ENCODE data around the gene BICRA. TPM values are rescaled to one million over a fixed set of nuclear protein-coding genes. Genes with fewer than 3 reads are reported as not detected.

Gene BICRA
- total RNA-seq, 1 donor from 2014 or later, result 7.8 TPM

DNA sequence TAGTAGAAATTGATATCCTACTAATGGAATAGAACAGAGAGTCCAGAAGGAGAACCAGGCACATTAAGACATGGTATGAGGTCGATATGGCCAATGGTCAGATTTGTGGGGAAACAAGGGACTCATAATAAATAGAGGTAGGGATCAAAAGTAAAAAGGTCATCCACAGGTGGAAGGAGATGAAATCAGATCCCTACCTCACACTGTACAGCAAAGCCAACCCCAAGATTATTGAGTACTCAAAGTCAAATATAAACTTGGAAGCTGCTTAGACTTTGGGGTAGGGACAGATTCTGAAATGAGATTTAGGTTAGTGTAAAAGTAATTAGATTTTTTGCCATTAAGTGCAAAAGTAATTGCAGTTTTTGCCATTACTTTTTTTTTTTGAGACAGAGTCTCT is 40.7 kb downstream of the BICRA start:
- no peak overlapping the region for H3K27ac ChIP-seq (replicated peaks)
- peaks cover 38% of the 10 kb centered on the region for H3K4me1 ChIP-seq
- H3K9me3 ChIP-seq (replicated peaks), result peaks cover 7% of the 10 kb centered on the region
- TF ChIP-seq, protein P1, sequence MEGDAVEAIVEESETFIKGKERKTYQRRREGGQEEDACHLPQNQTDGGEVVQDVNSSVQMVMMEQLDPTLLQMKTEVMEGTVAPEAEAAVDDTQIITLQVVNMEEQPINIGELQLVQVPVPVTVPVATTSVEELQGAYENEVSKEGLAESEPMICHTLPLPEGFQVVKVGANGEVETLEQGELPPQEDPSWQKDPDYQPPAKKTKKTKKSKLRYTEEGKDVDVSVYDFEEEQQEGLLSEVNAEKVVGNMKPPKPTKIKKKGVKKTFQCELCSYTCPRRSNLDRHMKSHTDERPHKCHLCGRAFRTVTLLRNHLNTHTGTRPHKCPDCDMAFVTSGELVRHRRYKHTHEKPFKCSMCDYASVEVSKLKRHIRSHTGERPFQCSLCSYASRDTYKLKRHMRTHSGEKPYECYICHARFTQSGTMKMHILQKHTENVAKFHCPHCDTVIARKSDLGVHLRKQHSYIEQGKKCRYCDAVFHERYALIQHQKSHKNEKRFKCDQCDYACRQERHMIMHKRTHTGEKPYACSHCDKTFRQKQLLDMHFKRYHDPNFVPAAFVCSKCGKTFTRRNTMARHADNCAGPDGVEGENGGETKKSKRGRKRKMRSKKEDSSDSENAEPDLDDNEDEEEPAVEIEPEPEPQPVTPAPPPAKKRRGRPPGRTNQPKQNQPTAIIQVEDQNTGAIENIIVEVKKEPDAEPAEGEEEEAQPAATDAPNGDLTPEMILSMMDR (IDR thresholded peaks at IDR 0.05; ENCODE audit: borderline replicate concordance), result no peak
- H3K4me3 ChIP-seq, result no peak overlapping the region
- DNase-seq, result no peak
- peaks cover 18% of the 10 kb centered on the region for H3K36me3 ChIP-seq
- intact Hi-C loops (cut with micrococcal nuclease), result no loop called here
- H3K27me3 ChIP-seq (ENCODE audit: low read depth), result no peaks in the 10 kb centered on the region

DNA sequence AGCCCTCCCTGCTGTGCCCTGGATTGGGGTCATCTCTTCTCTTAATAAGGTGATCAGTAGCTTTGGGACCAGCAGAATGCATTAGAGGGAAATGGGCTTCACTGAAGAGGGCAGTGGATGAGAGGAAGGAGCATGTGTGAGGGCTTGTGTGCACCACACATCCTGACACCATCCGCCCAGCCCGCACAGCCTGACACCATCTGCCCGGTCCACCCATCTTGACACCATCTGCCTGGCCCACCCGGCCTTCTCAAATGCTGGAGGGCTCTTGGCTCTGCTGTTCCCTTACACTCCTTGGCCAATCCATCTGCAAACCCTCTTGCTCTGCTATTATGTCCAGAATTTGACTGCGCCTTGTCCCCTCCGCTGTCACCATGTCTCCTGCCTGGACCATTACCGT is 41.8 kb downstream of the BICRA start:
- peaks cover 7% of the 10 kb centered on the region for H3K9me3 ChIP-seq (replicated peaks)
- H3K36me3 ChIP-seq, result peaks cover 18% of the 10 kb centered on the region
- no peak overlapping the region for H3K4me3 ChIP-seq
- H3K4me1 ChIP-seq, result peaks cover 27% of the 10 kb centered on the region
- intact Hi-C loops (cut with micrococcal nuclease), result no loop called here
- TF ChIP-seq, protein P1 (IDR thresholded peaks at IDR 0.05; ENCODE audit: borderline replicate concordance), result no peak
- no peak for DNase-seq
- no peak overlapping the region for H3K27ac ChIP-seq (replicated peaks)
- no peaks in the 10 kb centered on the region for H3K27me3 ChIP-seq (ENCODE audit: low read depth)

- H3K27me3 ChIP-seq (ENCODE audit: low read depth), result no peaks in the 10 kb centered on the region
- peaks cover 18% of the 10 kb centered on the region for H3K36me3 ChIP-seq
- no peak overlapping the region for H3K4me3 ChIP-seq
- H3K4me1 ChIP-seq, result peaks cover 23% of the 10 kb centered on the region
- intact Hi-C loops (cut with micrococcal nuclease), result no loop called here
- H3K27ac ChIP-seq (replicated peaks), result no peak overlapping the region
- TF ChIP-seq, protein P1 (IDR thresholded peaks at IDR 0.05; ENCODE audit: borderline replicate concordance), result no peak
- DNase-seq, result no peak
- H3K9me3 ChIP-seq (replicated peaks), result peaks cover 7% of the 10 kb centered on the region
Observed at GRCh38 chr19:47651132-47651531, 42.2 kb downstream of the BICRA start.

GRCh38 chr19:47651691-47652090 is 42.8 kb downstream of the BICRA start:
- TF ChIP-seq, protein P1 (IDR thresholded peaks at IDR 0.05; ENCODE audit: borderline replicate concordance), result no peak
- intact Hi-C loops (cut with micrococcal nuclease), result no loop called here
- DNase-seq, result no peak
- Histone ChIP-seq H3K27ac (replicated peaks) (no peak overlapping the region), H3K4me1 (peaks cover 22% of the 10 kb centered on the region), H3K9me3 (replicated peaks) (peaks cover 7% of the 10 kb centered on the region), H3K27me3 (ENCODE audit: low read depth) (no peaks in the 10 kb centered on the region), H3K36me3 (peaks cover 15% of the 10 kb centered on the region), H3K4me3 (no peak overlapping the region)

DNA sequence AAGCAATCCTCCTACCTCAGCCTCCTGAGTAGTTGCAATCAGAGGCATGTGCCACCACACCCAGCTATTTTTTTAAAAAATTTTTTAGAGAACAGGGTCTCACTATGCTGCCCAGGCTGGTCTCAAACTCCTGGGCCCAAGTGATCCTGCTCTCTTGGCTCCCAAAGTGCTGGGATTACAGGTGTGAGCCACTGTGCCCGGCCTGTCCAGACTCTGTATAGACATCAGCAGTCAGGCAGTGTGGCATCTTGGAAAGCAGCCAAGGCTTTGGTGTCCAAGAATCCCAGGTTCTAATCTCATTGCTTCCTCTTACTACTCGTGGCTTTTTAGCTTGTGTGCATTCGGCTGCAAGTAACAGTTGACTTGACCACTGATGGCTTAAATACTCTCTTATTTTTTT is 43.4 kb downstream of the BICRA start:
- no peaks in the 10 kb centered on the region for H3K27me3 ChIP-seq (ENCODE audit: low read depth)
- TF ChIP-seq, protein P1 (IDR thresholded peaks at IDR 0.05; ENCODE audit: borderline replicate concordance), result no peak
- peaks cover 21% of the 10 kb centered on the region for H3K4me1 ChIP-seq
- H3K9me3 ChIP-seq (replicated peaks), result peaks cover 7% of the 10 kb centered on the region
- no peak for DNase-seq
- no peak overlapping the region for H3K27ac ChIP-seq (replicated peaks)
- intact Hi-C loops (cut with micrococcal nuclease), result no loop called here
- no peak overlapping the region for H3K4me3 ChIP-seq
- peaks cover 10% of the 10 kb centered on the region for H3K36me3 ChIP-seq

DNA sequence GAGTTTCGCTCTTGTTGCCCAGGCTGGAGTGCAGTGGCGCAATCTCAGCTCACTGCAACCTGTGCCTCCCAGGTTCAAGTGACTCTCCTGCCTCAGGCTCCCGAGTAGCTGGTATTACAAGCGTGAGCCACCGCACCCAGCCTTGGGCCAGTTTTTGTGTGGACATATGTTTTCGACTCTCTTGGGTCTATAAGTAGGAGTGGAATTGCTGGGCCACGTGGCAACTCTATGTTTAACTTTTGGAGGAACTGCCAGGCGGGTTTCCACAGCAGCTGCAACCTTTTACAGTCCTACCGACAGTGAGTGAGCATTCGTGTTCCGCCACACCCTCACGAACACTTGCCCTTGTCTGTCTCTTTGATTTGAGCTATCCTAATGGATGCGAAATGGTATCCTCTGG is 44.9 kb downstream of the BICRA start:
- Histone ChIP-seq H3K36me3 (peaks cover 10% of the 10 kb centered on the region), H3K4me3 (no peak overlapping the region), H3K9me3 (replicated peaks) (peaks cover 7% of the 10 kb centered on the region), H3K4me1 (peaks cover 19% of the 10 kb centered on the region), H3K27ac (replicated peaks) (no peak overlapping the region), H3K27me3 (ENCODE audit: low read depth) (no peaks in the 10 kb centered on the region)
- intact Hi-C loops (cut with micrococcal nuclease), result no loop called here
- TF ChIP-seq, protein P1 (IDR thresholded peaks at IDR 0.05; ENCODE audit: borderline replicate concordance), result no peak
- DNase-seq, result no peak

Data from left ventricle myocardium inferior (tissue), 1 donor.